Measurements from ENCODE around the gene MED27.
"Not testable (repeated sequence)": the region's sequence is repeated elsewhere in the genome, so short reads cannot be mapped to it uniquely, and the experiment has no call there.

MED27 gene

GRCh38 chr9:131927091-131927490, 152.6 kb downstream of the MED27 start:
- Mint-ChIP-seq H3K36me3 (peaks cover 19% of the 10 kb centered on the region), H3K4me1 (peaks cover 5% of the 10 kb centered on the region), H3K27ac (no peak overlapping the region), H3K4me3 (no peak overlapping the region), H3K27me3 (no peaks in the 10 kb centered on the region), H3K9me3 (no peaks in the 10 kb centered on the region)

GRCh38 chr9:131926360-131926922, 153.2 kb downstream of the MED27 start:
- no peak overlapping the region for H3K4me3 Mint-ChIP-seq
- no peaks in the 10 kb centered on the region for H3K27me3 Mint-ChIP-seq
- H3K27ac Mint-ChIP-seq, result no peak overlapping the region
- no peaks in the 10 kb centered on the region for H3K9me3 Mint-ChIP-seq
- peaks cover 2% of the 10 kb centered on the region for H3K4me1 Mint-ChIP-seq
- H3K36me3 Mint-ChIP-seq, result peaks cover 19% of the 10 kb centered on the region

GRCh38 chr9:131925677-131926177, 153.9 kb downstream of the MED27 start:
- Mint-ChIP-seq H3K4me1 (no peaks in the 10 kb centered on the region), H3K27ac (no peak overlapping the region), H3K27me3 (no peaks in the 10 kb centered on the region), H3K9me3 (no peaks in the 10 kb centered on the region), H3K4me3 (no peak overlapping the region), H3K36me3 (peaks cover 17% of the 10 kb centered on the region)

- Mint-ChIP-seq H3K4me3 (no peak overlapping the region), H3K4me1 (peaks cover 5% of the 10 kb centered on the region), H3K36me3 (peaks cover 13% of the 10 kb centered on the region), H3K27me3 (no peaks in the 10 kb centered on the region), H3K9me3 (no peaks in the 10 kb centered on the region), H3K27ac (no peak overlapping the region)
These were observed 155.9 kb downstream of the MED27 start for GRCh38 chr9:131923766-131924165.

- Mint-ChIP-seq H3K4me3 (no peak overlapping the region), H3K27me3 (no peaks in the 10 kb centered on the region), H3K27ac (no peak overlapping the region), H3K4me1 (peaks cover 5% of the 10 kb centered on the region), H3K9me3 (no peaks in the 10 kb centered on the region), H3K36me3 (peaks cover 13% of the 10 kb centered on the region)
These were observed 156.5 kb downstream of the MED27 start for GRCh38 chr9:131923132-131923671.

GRCh38 chr9:131921635-131922034, 158.0 kb downstream of the MED27 start:
- not testable (repeated sequence) for H3K4me1 Mint-ChIP-seq, H3K9me3 Mint-ChIP-seq, H3K4me3 Mint-ChIP-seq, H3K27ac Mint-ChIP-seq, H3K27me3 Mint-ChIP-seq
- peaks cover 15% of the 10 kb centered on the region for H3K36me3 Mint-ChIP-seq

- Mint-ChIP-seq H3K27ac (no peak overlapping the region), H3K27me3 (no peaks in the 10 kb centered on the region), H3K4me3 (no peak overlapping the region), H3K9me3 (no peaks in the 10 kb centered on the region), H3K4me1 (peaks cover 8% of the 10 kb centered on the region), H3K36me3 (peaks cover 16% of the 10 kb centered on the region)
These were observed 160.5 kb downstream of the MED27 start for GRCh38 chr9:131919216-131919615.

- H3K27me3 Mint-ChIP-seq, result no peaks in the 10 kb centered on the region
- H3K27ac Mint-ChIP-seq, result no peak overlapping the region
- H3K9me3 Mint-ChIP-seq, result no peaks in the 10 kb centered on the region
- peaks cover 14% of the 10 kb centered on the region for H3K36me3 Mint-ChIP-seq
- peaks cover 8% of the 10 kb centered on the region for H3K4me1 Mint-ChIP-seq
- no peak overlapping the region for H3K4me3 Mint-ChIP-seq
These were observed 161.2 kb downstream of the MED27 start for GRCh38 chr9:131918481-131918880.

- Mint-ChIP-seq H3K27me3 (no peaks in the 10 kb centered on the region), H3K27ac (no peak overlapping the region), H3K36me3 (peaks cover 12% of the 10 kb centered on the region), H3K4me1 (peaks cover 8% of the 10 kb centered on the region), H3K4me3 (no peak overlapping the region), H3K9me3 (no peaks in the 10 kb centered on the region)
These were observed 162.7 kb downstream of the MED27 start for GRCh38 chr9:131917009-131917408.

GRCh38 chr9:131915181-131915580, 164.5 kb downstream of the MED27 start:
- H3K9me3 Mint-ChIP-seq, result no peaks in the 10 kb centered on the region
- H3K27ac Mint-ChIP-seq, result no peak overlapping the region
- no peaks in the 10 kb centered on the region for H3K27me3 Mint-ChIP-seq
- peaks cover 12% of the 10 kb centered on the region for H3K36me3 Mint-ChIP-seq
- H3K4me1 Mint-ChIP-seq, result peaks cover 7% of the 10 kb centered on the region
- no peak overlapping the region for H3K4me3 Mint-ChIP-seq

- Mint-ChIP-seq H3K4me1 (peaks cover 4% of the 10 kb centered on the region), H3K36me3 (peaks cover 15% of the 10 kb centered on the region), H3K9me3 (no peaks in the 10 kb centered on the region), H3K27ac (no peak overlapping the region), H3K4me3 (no peak overlapping the region), H3K27me3 (no peaks in the 10 kb centered on the region)
These were observed 167.0 kb downstream of the MED27 start for GRCh38 chr9:131912671-131913070.

- Mint-ChIP-seq H3K9me3 (no peaks in the 10 kb centered on the region), H3K27me3 (no peaks in the 10 kb centered on the region), H3K36me3 (peaks cover 15% of the 10 kb centered on the region), H3K4me3 (no peak overlapping the region), H3K27ac (no peak overlapping the region), H3K4me1 (peaks cover 2% of the 10 kb centered on the region)
These were observed 167.6 kb downstream of the MED27 start for GRCh38 chr9:131912069-131912468.

- Mint-ChIP-seq H3K4me1 (no peaks in the 10 kb centered on the region), H3K27me3 (no peaks in the 10 kb centered on the region), H3K4me3 (no peak overlapping the region), H3K9me3 (no peaks in the 10 kb centered on the region), H3K36me3 (peaks cover 18% of the 10 kb centered on the region), H3K27ac (no peak overlapping the region)
These were observed 169.1 kb downstream of the MED27 start for GRCh38 chr9:131910572-131910971.

GRCh38 chr9:131905144-131905543, 174.5 kb downstream of the MED27 start:
- Mint-ChIP-seq H3K27ac (no peak overlapping the region), H3K27me3 (no peaks in the 10 kb centered on the region), H3K4me3 (no peak overlapping the region), H3K4me1 (no peaks in the 10 kb centered on the region), H3K9me3 (no peaks in the 10 kb centered on the region), H3K36me3 (peaks cover 8% of the 10 kb centered on the region)

- Mint-ChIP-seq H3K4me3 (no peak overlapping the region), H3K9me3 (no peaks in the 10 kb centered on the region), H3K36me3 (peaks cover 4% of the 10 kb centered on the region), H3K4me1 (no peaks in the 10 kb centered on the region), H3K27me3 (no peaks in the 10 kb centered on the region), H3K27ac (no peak overlapping the region)
These were observed 180.1 kb downstream of the MED27 start for GRCh38 chr9:131899296-131900228.

- Mint-ChIP-seq H3K27me3 (no peaks in the 10 kb centered on the region), H3K4me1 (no peaks in the 10 kb centered on the region), H3K36me3 (peaks cover 7% of the 10 kb centered on the region), H3K4me3 (no peak overlapping the region), H3K9me3 (no peaks in the 10 kb centered on the region), H3K27ac (no peak overlapping the region)
These were observed 186.7 kb downstream of the MED27 start for GRCh38 chr9:131892902-131893500.

Data from activated naive CD4-positive, alpha-beta T cell treated with anti-CD3 and anti-CD28 coated beads, Interleukin-2, amount 50 U/mL, for 24 hours (primary cell).